H1 (cell line): ENCODE measurements around the gene PSMB9. TPM values are rescaled to one million over a fixed set of nuclear protein-coding genes. Genes with fewer than 3 reads are reported as not detected.

Experiments used
- CHD7 ChIP-seq: fragments of 300-600 bp; sonication (generic); IDR thresholded peaks from 2 replicates; pipeline ENCODE4 v1.7.1; 2012; ENCODE audit warnings: low read length, moderate library complexity, mild to moderate bottlenecking, inconsistent platforms; ENCODE audit not compliant: insufficient replicate concordance
- polyA plus RNA-seq, 7 experiments: library from polyadenylated mRNA; depleted of rRNA in 3 of 7; stranded (reverse) in 5 of 7; unstranded in 2 of 7; fragments of >200 nt in 5 of 7; fragments of 200-250 nt in 2 of 7; gene quantifications; 1 replicate in 5 of 7; 2 replicates in 1 of 7; 4 replicates in 1 of 7; pipeline versions ENCODE4 v1.2.1 to v1.2.3, GENCODE V29; 2011 to 2013; ENCODE audit warnings: missing spikeins in 2 of 7, mixed read lengths in 2 of 7
- total RNA-seq: library from RNA; stranded (reverse); fragmentation: NEBNext Ultra II Directional; extraction: Animal tissue kit (Norgen Biotek cat#: 25700); gene quantifications from 2 replicates; pipeline ENCODE4 v1.2.1, GENCODE V29; 2021

PSMB9 gene
- total and polyA plus RNA-seq, 2 of the 8 experiments (the other 6 are each of a cell fraction or from before 2014, with no cell fraction given) = 4.5 to 22.8 TPM

GRCh38 chr6:32835167-32835893 is 18.7 kb upstream of the PSMB9 start (continued):
- no peak for TF ChIP-seq CHD7
